T-helper 17 cell (primary cell): ENCODE data around the gene REG3G. TPM values are rescaled to one million over a fixed set of nuclear protein-coding genes. Genes with fewer than 3 reads are reported as not detected.

Experiments used
- ATAC-seq: fragments of 150-1000 bp; cut with Tn5 transposase; 2 replicates; pipeline ENCODE4 v1.10.0; 2021; ENCODE audit warnings: mild to moderate bottlenecking, moderate library complexity
- DNase-seq, 3 donors: peaks; one replicate each; pipeline versions ENCODE4 v3.0.0 to v3.0.0-alpha.2; 2020 to 2021
- H3K9me3 ChIP-seq: one replicate; pipeline ENCODE4 v1.7.0; 2013; ENCODE audit warnings: low read length, mild to moderate bottlenecking; ENCODE audit not compliant: control insufficient read depth, poor library complexity, severe bottlenecking
- H3K27ac Mint-ChIP-seq: one replicate; pipeline ENCODE4 v1.8.0; 2022; ENCODE audit warnings: mild to moderate bottlenecking, moderate library complexity, mixed read lengths
- H3K27me3 Mint-ChIP-seq: one replicate; pipeline ENCODE4 v1.8.0; 2022; ENCODE audit warnings: mixed read lengths
- H3K36me3 Mint-ChIP-seq: one replicate; pipeline ENCODE4 v1.8.0; 2022; ENCODE audit warnings: low read depth, mixed read lengths
- H3K4me1 Mint-ChIP-seq: one replicate; pipeline ENCODE4 v1.8.0; 2022; ENCODE audit warnings: mild to moderate bottlenecking, mixed read lengths
- H3K4me3 Mint-ChIP-seq: one replicate; pipeline ENCODE4 v1.8.0; 2022; ENCODE audit warnings: mild to moderate bottlenecking, moderate library complexity, mixed read lengths
- total RNA-seq, 4 donors: library from RNA in 2 of 4; stranded (reverse) in 2 of 4; gene quantifications; one replicate each; pipeline ENCODE4 v1.2.3 and lab custom pipeline; 2022 to 2026

Gene REG3G
- total RNA-seq (not detected), total RNA-seq (lab: John Stamatoyannopoulos, UW) (0 reads per million in 2 donors)

DNA sequence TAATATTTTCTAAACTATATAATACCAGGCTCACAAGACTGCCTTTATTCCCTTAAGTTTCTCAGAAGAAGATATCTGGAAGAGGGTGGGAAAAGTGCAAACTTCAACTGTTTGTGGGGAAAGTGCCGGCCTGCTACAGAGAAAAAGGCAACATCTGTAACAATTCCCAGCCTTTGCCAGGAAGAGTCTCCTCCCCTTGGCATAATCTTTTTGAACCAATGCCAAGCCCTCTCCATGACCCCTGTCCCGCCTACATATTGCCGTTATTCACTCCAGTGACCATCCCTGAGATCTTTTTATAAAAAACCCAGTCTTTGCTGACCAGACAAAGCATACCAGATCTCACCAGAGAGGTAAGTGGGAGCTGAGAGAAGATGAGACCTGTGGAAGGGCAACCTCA, at the start of gene REG3G:
Gene REG3G, plus strand, starts transcription at position 282 of the 400 bp plus-strand sequence. CDS start 392 bp downstream, outside the sequence.
- no peaks in the 10 kb centered on the region for H3K9me3 ChIP-seq
- H3K27ac Mint-ChIP-seq, result no peak within 1 kb of the TSS
- H3K36me3 Mint-ChIP-seq, result no peaks in the 10 kb centered on the region
- ATAC-seq (no peak), DNase-seq (no peak)
- H3K4me3 Mint-ChIP-seq, result no peak within 1 kb of the TSS
- no peaks in the 10 kb centered on the region for H3K4me1 Mint-ChIP-seq
- H3K27me3 Mint-ChIP-seq, result no peaks in the 10 kb centered on the region

DNA sequence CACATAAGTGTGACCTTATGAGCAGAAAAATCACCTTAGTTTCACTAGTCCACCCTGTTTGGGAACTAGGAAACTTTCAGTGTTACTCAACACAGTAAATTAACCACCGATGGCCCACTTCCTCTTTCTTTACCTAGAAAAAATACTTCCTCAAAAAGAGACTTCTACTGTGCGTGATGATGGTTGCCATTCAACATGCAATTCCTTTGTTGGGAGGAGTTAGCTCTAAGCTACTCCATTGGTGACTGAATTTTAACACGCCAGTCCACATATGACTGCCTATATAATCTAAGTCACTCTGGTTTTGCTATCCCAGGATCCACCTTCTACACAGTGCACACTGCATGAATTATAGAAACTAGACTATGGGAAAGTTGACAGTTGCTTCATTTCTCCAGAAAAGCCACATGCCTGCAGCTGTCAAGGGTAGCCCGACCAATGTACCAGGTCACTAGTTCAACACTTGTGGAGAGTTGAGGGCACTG, 47.8 kb upstream of the REG3G start:
- DNase-seq (no peak), ATAC-seq (no peak)
- Mint-ChIP-seq H3K36me3 (no peaks in the 10 kb centered on the region), H3K4me3 (no peak overlapping the region), H3K27ac (no peak overlapping the region), H3K27me3 (no peaks in the 10 kb centered on the region), H3K4me1 (no peaks in the 10 kb centered on the region)
- H3K9me3 ChIP-seq, result no peaks in the 10 kb centered on the region

- DNase-seq (no peak), ATAC-seq (no peak)
- no peaks in the 10 kb centered on the region for H3K36me3 Mint-ChIP-seq
- H3K9me3 ChIP-seq, result no peaks in the 10 kb centered on the region
- H3K27me3 Mint-ChIP-seq, result no peaks in the 10 kb centered on the region
- no peak overlapping the region for H3K4me3 Mint-ChIP-seq
- no peak overlapping the region for H3K27ac Mint-ChIP-seq
- no peaks in the 10 kb centered on the region for H3K4me1 Mint-ChIP-seq
Measured at GRCh38 chr2:78978340-78978739, 47.2 kb upstream of the REG3G start.

- no peak overlapping the region for H3K4me3 Mint-ChIP-seq
- no peak overlapping the region for H3K27ac Mint-ChIP-seq
- no peak for ATAC-seq
- no peak for DNase-seq
- no peaks in the 10 kb centered on the region for H3K36me3 Mint-ChIP-seq
- no peaks in the 10 kb centered on the region for H3K4me1 Mint-ChIP-seq
- H3K27me3 Mint-ChIP-seq, result no peaks in the 10 kb centered on the region
- H3K9me3 ChIP-seq, result no peaks in the 10 kb centered on the region
Measured at GRCh38 chr2:78979380-78980151, 45.9 kb upstream of the REG3G start.

GRCh38 chr2:78980152-78980465, 45.4 kb upstream of the REG3G start:
- Mint-ChIP-seq H3K27me3 (no peaks in the 10 kb centered on the region), H3K4me3 (no peak overlapping the region), H3K36me3 (no peaks in the 10 kb centered on the region), H3K4me1 (no peaks in the 10 kb centered on the region), H3K27ac (no peak overlapping the region)
- ATAC-seq (no peak), DNase-seq (no peak)
- H3K9me3 ChIP-seq, result no peaks in the 10 kb centered on the region

DNA sequence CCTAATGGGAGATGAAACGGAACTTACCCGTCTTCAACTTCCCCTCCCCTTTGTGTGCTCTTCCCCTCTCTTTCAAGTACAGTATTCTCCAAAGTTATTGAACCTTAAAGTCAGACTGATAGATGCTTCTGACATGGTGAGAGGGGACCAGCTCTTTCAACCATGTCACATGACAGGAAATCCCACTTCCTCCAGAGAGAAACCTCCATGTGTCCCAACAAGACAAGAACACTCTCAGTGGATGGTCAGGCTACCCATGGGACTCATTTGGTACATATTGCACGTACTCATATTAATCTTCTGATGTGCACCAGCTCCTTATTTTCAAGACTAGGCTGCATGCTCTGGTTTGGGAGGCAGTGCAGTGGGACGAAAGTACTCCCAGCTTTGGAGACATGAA, 44.6 kb upstream of the REG3G start:
- Mint-ChIP-seq H3K36me3 (no peaks in the 10 kb centered on the region), H3K27me3 (no peaks in the 10 kb centered on the region), H3K27ac (no peak overlapping the region), H3K4me3 (no peak overlapping the region), H3K4me1 (no peaks in the 10 kb centered on the region)
- H3K9me3 ChIP-seq, result no peaks in the 10 kb centered on the region
- no peak for DNase-seq
- ATAC-seq, result no peak

- DNase-seq (no peak), ATAC-seq (no peak)
- Mint-ChIP-seq H3K4me1 (no peaks in the 10 kb centered on the region), H3K27me3 (no peaks in the 10 kb centered on the region), H3K4me3 (no peak overlapping the region), H3K36me3 (no peaks in the 10 kb centered on the region), H3K27ac (no peak overlapping the region)
- no peaks in the 10 kb centered on the region for H3K9me3 ChIP-seq
Measured at GRCh38 chr2:78982638-78983330, 42.7 kb upstream of the REG3G start.

DNA sequence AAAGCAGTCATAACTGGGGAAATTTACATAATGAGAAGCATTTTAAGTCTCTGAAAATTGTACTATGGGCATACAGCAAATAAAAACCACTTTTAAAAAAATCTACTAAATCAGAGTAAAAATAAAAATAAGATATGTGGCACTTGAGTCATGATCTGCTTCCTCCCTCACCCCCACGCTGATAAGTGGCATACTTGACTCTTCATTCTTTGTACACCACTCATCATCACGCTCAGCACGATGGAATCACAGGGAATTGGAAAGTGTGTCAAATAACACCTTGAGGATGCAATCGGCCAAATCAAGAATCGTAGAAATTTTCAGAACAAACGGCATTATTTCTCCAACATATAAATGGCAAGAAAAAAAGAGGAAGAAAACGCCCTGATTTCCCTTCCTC, 41.1 kb upstream of the REG3G start:
- ATAC-seq (no peak), DNase-seq (no peak)
- Mint-ChIP-seq H3K4me3 (no peak overlapping the region), H3K36me3 (no peaks in the 10 kb centered on the region), H3K27me3 (no peaks in the 10 kb centered on the region), H3K27ac (no peak overlapping the region), H3K4me1 (no peaks in the 10 kb centered on the region)
- no peaks in the 10 kb centered on the region for H3K9me3 ChIP-seq

- Mint-ChIP-seq H3K4me1 (no peaks in the 10 kb centered on the region), H3K4me3 (no peak overlapping the region), H3K27ac (no peak overlapping the region), H3K27me3 (no peaks in the 10 kb centered on the region), H3K36me3 (no peaks in the 10 kb centered on the region)
- no peak for ATAC-seq
- no peaks in the 10 kb centered on the region for H3K9me3 ChIP-seq
- no peak for DNase-seq
Measured at GRCh38 chr2:78985558-78985957, 39.9 kb upstream of the REG3G start.

- Mint-ChIP-seq H3K27ac (no peak overlapping the region), H3K4me3 (no peak overlapping the region), H3K4me1 (no peaks in the 10 kb centered on the region), H3K27me3 (peaks cover 4% of the 10 kb centered on the region), H3K36me3 (no peaks in the 10 kb centered on the region)
- ATAC-seq (no peak), DNase-seq (no peak)
- H3K9me3 ChIP-seq, result no peaks in the 10 kb centered on the region
Measured at GRCh38 chr2:78989051-78989450, 36.5 kb upstream of the REG3G start.

GRCh38 chr2:78992451-78992806, 33.1 kb upstream of the REG3G start:
- no peaks in the 10 kb centered on the region for H3K9me3 ChIP-seq
- ATAC-seq (no peak), DNase-seq (no peak)
- H3K4me1 Mint-ChIP-seq, result no peaks in the 10 kb centered on the region
- no peaks in the 10 kb centered on the region for H3K36me3 Mint-ChIP-seq
- H3K4me3 Mint-ChIP-seq, result no peak overlapping the region
- no peak overlapping the region for H3K27ac Mint-ChIP-seq
- H3K27me3 Mint-ChIP-seq, result peaks cover 8% of the 10 kb centered on the region

DNA sequence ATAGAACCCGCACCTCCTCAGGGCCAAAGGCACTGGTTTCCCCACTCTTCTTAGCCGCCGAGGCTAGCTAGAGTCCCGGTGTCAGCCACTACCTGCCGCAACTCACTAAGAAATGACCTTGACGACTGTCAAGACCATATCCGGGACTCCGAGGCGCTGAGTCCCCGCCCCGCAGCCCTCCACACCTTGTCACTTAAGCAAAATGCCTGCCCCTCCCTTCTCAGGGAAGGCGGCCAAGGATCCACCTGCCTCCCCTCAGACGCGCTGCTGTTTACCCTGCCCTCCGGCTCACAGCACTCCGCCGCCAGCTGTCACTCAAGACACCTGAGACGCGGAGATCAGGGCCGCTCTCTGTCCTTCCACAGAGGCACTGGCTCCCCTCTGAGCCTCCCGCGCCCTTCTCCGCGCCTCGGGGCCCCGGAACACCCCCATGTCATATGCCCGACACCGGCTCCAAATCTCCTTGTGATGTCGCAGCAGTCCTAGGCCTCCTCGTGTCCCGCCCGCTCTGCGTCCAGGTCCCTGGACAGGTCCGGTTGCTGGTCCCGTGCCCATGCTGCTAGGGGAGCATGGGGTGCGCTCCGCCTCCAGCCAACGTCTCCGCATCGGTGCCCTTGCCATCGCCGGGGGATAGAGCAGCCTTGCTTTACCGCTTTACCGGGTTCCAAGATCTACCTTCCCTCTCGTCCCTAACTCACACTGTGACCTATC, 32.5 kb upstream of the REG3G start:
- Mint-ChIP-seq H3K4me3 (no peak overlapping the region), H3K27me3 (peaks cover 8% of the 10 kb centered on the region), H3K4me1 (no peaks in the 10 kb centered on the region), H3K36me3 (no peaks in the 10 kb centered on the region), H3K27ac (no peak overlapping the region)
- DNase-seq (no peak), ATAC-seq (no peak)
- H3K9me3 ChIP-seq, result no peaks in the 10 kb centered on the region

DNA sequence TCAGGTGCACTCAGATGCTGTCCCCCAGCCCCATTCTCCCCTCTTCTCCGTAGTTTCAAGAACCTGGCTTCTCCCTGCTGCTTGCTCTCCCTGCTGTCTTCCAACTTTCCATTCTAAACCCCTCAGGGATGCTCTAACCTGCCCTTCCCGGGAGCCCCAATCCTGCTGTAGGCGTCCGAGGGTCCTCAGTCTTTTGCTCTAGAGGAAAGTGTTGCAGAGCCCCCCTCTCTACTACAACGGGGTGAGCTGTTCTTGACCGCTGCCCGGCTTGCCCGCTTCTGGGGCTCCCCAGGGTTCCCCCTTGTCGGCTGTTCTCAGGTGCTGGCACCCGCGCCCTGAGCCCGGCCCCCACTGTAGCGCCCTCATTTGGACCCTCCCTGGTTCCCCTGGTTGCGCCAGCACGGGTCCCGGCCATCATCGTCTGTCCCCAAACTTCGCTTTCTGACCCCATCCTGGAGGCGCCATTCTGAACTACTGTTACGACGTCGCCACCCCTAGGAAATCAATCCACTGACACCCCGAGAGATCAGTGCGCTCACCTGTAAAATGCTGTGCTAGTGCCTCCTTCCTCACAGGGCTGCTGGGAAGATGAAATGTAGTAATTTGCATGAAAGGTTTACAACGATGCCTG, 31.9 kb upstream of the REG3G start:
- ATAC-seq (no peak), DNase-seq (no peak)
- no peaks in the 10 kb centered on the region for H3K4me1 Mint-ChIP-seq
- no peaks in the 10 kb centered on the region for H3K9me3 ChIP-seq
- H3K36me3 Mint-ChIP-seq, result no peaks in the 10 kb centered on the region
- H3K27me3 Mint-ChIP-seq, result peaks cover 8% of the 10 kb centered on the region
- H3K4me3 Mint-ChIP-seq, result no peak overlapping the region
- H3K27ac Mint-ChIP-seq, result no peak overlapping the region
